ENCODE results near the gene EPB41. TPM values are rescaled to one million over a fixed set of nuclear protein-coding genes. Genes with fewer than 3 reads are reported as not detected.

EPB41 gene
- polyA plus RNA-seq, 2 donors = 10.2 to 12.0 TPM

- H3K27ac ChIP-seq (ENCODE audit: low read depth in 2 of 2, low read length in 1 of 2) = no peak overlapping the region
- H3K4me1 ChIP-seq (ENCODE audit: control insufficient read depth in 2 of 2, insufficient read depth in 2 of 2, low read length in 1 of 2) = no peaks in the 10 kb centered on the region
- no peaks in the 10 kb centered on the region for H3K36me3 ChIP-seq (ENCODE audit: control insufficient read depth in 2 of 2, insufficient read depth in 2 of 2, low read length in 1 of 2)
- no peak overlapping the region for H3K4me3 ChIP-seq (ENCODE audit: low read depth in 1 of 2, low read length in 2 of 2)
- no peaks in the 10 kb centered on the region for H3K27me3 ChIP-seq (ENCODE audit: control insufficient read depth in 1 of 2, insufficient read depth in 2 of 2, low read length in 2 of 2)
- H3K9me3 ChIP-seq (ENCODE audit: control insufficient read depth in 2 of 2, insufficient read depth in 1 of 2, low read depth in 1 of 2, low read length in 1 of 2) = no peaks in the 10 kb centered on the region
- WGBS, 2 donors = 54 to 78% methylated on average over 3 of the region's 3 CpGs
Measured at GRCh38 chr1:28921286-28921869, 7.0 kb downstream of the EPB41 start.

GRCh38 chr1:28925350-28925891 is 11.1 kb downstream of the EPB41 start:
- no peaks in the 10 kb centered on the region for H3K27me3 ChIP-seq (ENCODE audit: control insufficient read depth in 1 of 2, insufficient read depth in 2 of 2, low read length in 2 of 2)
- H3K4me3 ChIP-seq (ENCODE audit: low read depth in 1 of 2, low read length in 2 of 2) = no peak overlapping the region
- no peaks in the 10 kb centered on the region for H3K9me3 ChIP-seq (ENCODE audit: control insufficient read depth in 2 of 2, insufficient read depth in 1 of 2, low read depth in 1 of 2, low read length in 1 of 2)
- H3K4me1 ChIP-seq (ENCODE audit: control insufficient read depth in 2 of 2, insufficient read depth in 2 of 2, low read length in 1 of 2) = no peaks in the 10 kb centered on the region
- WGBS, 2 donors = 98% methylated on average over 4 of the region's 4 CpGs
- no peak overlapping the region for H3K27ac ChIP-seq (ENCODE audit: low read depth in 2 of 2, low read length in 1 of 2)
- no peaks in the 10 kb centered on the region for H3K36me3 ChIP-seq (ENCODE audit: control insufficient read depth in 2 of 2, insufficient read depth in 2 of 2, low read length in 1 of 2)

DNA sequence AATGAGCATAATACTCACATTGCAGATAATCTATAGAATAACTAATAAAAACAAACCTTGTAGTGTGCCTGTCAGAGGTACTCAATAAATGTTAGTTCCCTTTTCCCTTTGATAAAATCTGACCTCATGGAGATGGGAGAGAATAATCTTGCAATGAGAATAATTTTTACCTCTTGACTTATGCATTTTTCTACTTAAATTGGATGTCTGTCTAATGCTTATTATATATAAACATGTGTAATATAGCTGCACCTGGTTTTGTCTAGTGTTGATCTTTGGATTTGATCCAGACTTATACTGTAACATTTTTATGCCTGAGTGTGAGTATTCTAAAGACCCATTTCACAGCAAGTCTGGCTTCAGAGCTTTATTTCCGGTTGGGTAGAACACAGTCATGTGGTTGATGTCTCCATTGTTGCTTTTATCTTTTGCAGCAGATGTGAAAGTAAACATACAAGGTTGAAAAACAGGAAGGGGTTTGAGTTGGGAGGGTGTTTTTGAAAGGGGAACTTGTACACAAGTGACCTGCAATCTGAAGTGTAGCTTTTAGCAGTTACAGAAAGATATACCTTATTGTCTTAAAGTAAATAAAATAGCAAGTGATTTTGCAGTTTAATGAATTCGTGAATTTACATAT is 12.4 kb downstream of the EPB41 start:
- Histone ChIP-seq H3K9me3 (ENCODE audit: control insufficient read depth in 2 of 2, insufficient read depth in 1 of 2, low read depth in 1 of 2, low read length in 1 of 2) (no peaks in the 10 kb centered on the region), H3K27ac (ENCODE audit: low read depth in 2 of 2, low read length in 1 of 2) (no peak overlapping the region), H3K36me3 (ENCODE audit: control insufficient read depth in 2 of 2, insufficient read depth in 2 of 2, low read length in 1 of 2) (no peaks in the 10 kb centered on the region), H3K27me3 (ENCODE audit: control insufficient read depth in 1 of 2, insufficient read depth in 2 of 2, low read length in 2 of 2) (no peaks in the 10 kb centered on the region), H3K4me3 (ENCODE audit: low read depth in 1 of 2, low read length in 2 of 2) (no peak overlapping the region), H3K4me1 (ENCODE audit: control insufficient read depth in 2 of 2, insufficient read depth in 2 of 2, low read length in 1 of 2) (no peaks in the 10 kb centered on the region)
- WGBS, 2 donors = 33 to 47% methylated on average over 2 of the region's 2 CpGs

DNA sequence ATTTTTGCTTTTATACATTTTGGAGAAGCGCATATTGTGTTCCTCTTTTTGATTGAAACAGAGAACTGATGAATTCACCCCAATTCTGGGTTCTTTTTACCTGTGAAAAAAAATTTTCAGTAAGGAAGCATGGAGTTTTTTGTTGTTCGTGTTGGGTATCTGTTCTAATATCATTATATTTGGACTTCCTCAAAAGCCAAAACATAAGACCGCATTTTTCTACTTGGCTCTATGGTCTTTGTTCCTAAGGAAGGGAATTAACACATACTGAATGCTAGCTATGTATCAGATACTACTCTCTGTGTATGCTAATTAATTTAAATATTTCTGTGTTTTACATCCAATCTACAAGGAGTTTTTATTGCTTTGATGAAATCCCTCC is 12.9 kb downstream of the EPB41 start:
- no peaks in the 10 kb centered on the region for H3K4me1 ChIP-seq (ENCODE audit: control insufficient read depth in 2 of 2, insufficient read depth in 2 of 2, low read length in 1 of 2)
- no peak overlapping the region for H3K4me3 ChIP-seq (ENCODE audit: low read depth in 1 of 2, low read length in 2 of 2)
- 70 to 71% methylated on average over 3 of the region's 3 CpGs for WGBS, 2 donors
- H3K9me3 ChIP-seq (ENCODE audit: control insufficient read depth in 2 of 2, insufficient read depth in 1 of 2, low read depth in 1 of 2, low read length in 1 of 2) = no peaks in the 10 kb centered on the region
- no peaks in the 10 kb centered on the region for H3K36me3 ChIP-seq (ENCODE audit: control insufficient read depth in 2 of 2, insufficient read depth in 2 of 2, low read length in 1 of 2)
- no peaks in the 10 kb centered on the region for H3K27me3 ChIP-seq (ENCODE audit: control insufficient read depth in 1 of 2, insufficient read depth in 2 of 2, low read length in 2 of 2)
- H3K27ac ChIP-seq (ENCODE audit: low read depth in 2 of 2, low read length in 1 of 2) = no peak overlapping the region

GRCh38 chr1:28927648-28928313 is 13.4 kb downstream of the EPB41 start:
- 32 to 47% methylated on average over 1 of the region's 1 CpG for WGBS, 2 donors
- no peak overlapping the region for H3K4me3 ChIP-seq (ENCODE audit: low read depth in 1 of 2, low read length in 2 of 2)
- H3K4me1 ChIP-seq (ENCODE audit: control insufficient read depth in 2 of 2, insufficient read depth in 2 of 2, low read length in 1 of 2) = no peaks in the 10 kb centered on the region
- no peak overlapping the region for H3K27ac ChIP-seq (ENCODE audit: low read depth in 2 of 2, low read length in 1 of 2)
- no peaks in the 10 kb centered on the region for H3K9me3 ChIP-seq (ENCODE audit: control insufficient read depth in 2 of 2, insufficient read depth in 1 of 2, low read depth in 1 of 2, low read length in 1 of 2)
- no peaks in the 10 kb centered on the region for H3K36me3 ChIP-seq (ENCODE audit: control insufficient read depth in 2 of 2, insufficient read depth in 2 of 2, low read length in 1 of 2)
- no peaks in the 10 kb centered on the region for H3K27me3 ChIP-seq (ENCODE audit: control insufficient read depth in 1 of 2, insufficient read depth in 2 of 2, low read length in 2 of 2)

DNA sequence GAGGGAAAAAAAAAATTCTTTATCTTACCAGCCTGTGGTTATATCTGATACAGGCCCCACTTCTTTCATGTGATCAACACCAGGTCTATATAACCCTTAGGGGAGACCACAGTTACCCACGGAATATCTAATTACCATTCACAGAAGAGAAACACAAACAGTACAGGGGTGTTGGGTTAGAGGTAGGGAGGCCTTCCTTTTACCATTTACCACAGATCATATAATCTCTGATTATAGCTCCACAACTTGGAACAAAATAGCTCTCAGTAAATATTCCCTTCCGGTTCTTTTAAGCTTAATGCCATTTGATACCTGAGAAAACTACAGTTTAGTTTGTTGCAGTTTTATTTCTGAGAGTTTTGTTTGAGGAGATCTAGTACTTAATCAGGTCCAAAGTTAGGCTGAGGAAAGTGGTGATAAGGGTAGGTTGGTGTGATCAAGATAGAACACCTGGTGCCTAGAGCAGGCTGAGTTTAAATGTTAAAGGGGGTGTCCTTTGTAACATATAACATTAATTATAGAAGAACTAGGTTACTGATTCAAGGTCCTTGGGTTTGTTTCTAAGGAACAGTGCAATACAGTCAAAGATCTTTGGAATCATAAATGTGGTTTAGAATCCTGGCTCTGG is 14.1 kb downstream of the EPB41 start:
- WGBS, 2 donors = 41 to 61% methylated on average over 2 of the region's 2 CpGs
- Histone ChIP-seq H3K36me3 (ENCODE audit: control insufficient read depth in 2 of 2, insufficient read depth in 2 of 2, low read length in 1 of 2) (no peaks in the 10 kb centered on the region), H3K27ac (ENCODE audit: low read depth in 2 of 2, low read length in 1 of 2) (no peak overlapping the region), H3K4me1 (ENCODE audit: control insufficient read depth in 2 of 2, insufficient read depth in 2 of 2, low read length in 1 of 2) (no peaks in the 10 kb centered on the region), H3K9me3 (ENCODE audit: control insufficient read depth in 2 of 2, insufficient read depth in 1 of 2, low read depth in 1 of 2, low read length in 1 of 2) (no peaks in the 10 kb centered on the region), H3K4me3 (ENCODE audit: low read depth in 1 of 2, low read length in 2 of 2) (no peak overlapping the region), H3K27me3 (ENCODE audit: control insufficient read depth in 1 of 2, insufficient read depth in 2 of 2, low read length in 2 of 2) (no peaks in the 10 kb centered on the region)

GRCh38 chr1:28933277-28933676 is 18.9 kb downstream of the EPB41 start:
- Histone ChIP-seq H3K27me3 (ENCODE audit: control insufficient read depth in 1 of 2, insufficient read depth in 2 of 2, low read length in 2 of 2) (no peaks in the 10 kb centered on the region), H3K9me3 (ENCODE audit: control insufficient read depth in 2 of 2, insufficient read depth in 1 of 2, low read depth in 1 of 2, low read length in 1 of 2) (no peaks in the 10 kb centered on the region), H3K36me3 (ENCODE audit: control insufficient read depth in 2 of 2, insufficient read depth in 2 of 2, low read length in 1 of 2) (no peaks in the 10 kb centered on the region), H3K4me3 (ENCODE audit: low read depth in 1 of 2, low read length in 2 of 2) (no peak overlapping the region), H3K4me1 (ENCODE audit: control insufficient read depth in 2 of 2, insufficient read depth in 2 of 2, low read length in 1 of 2) (no peaks in the 10 kb centered on the region), H3K27ac (ENCODE audit: low read depth in 2 of 2, low read length in 1 of 2) (no peak overlapping the region)
- 89 to 91% methylated on average over 2 of the region's 2 CpGs for WGBS, 2 donors

GRCh38 chr1:28933918-28934317 is 19.5 kb downstream of the EPB41 start:
- H3K4me3 ChIP-seq (ENCODE audit: low read depth in 1 of 2, low read length in 2 of 2) = no peak overlapping the region
- H3K9me3 ChIP-seq (ENCODE audit: control insufficient read depth in 2 of 2, insufficient read depth in 1 of 2, low read depth in 1 of 2, low read length in 1 of 2) = no peaks in the 10 kb centered on the region
- no peak overlapping the region for H3K27ac ChIP-seq (ENCODE audit: low read depth in 2 of 2, low read length in 1 of 2)
- no peaks in the 10 kb centered on the region for H3K4me1 ChIP-seq (ENCODE audit: control insufficient read depth in 2 of 2, insufficient read depth in 2 of 2, low read length in 1 of 2)
- no peaks in the 10 kb centered on the region for H3K27me3 ChIP-seq (ENCODE audit: control insufficient read depth in 1 of 2, insufficient read depth in 2 of 2, low read length in 2 of 2)
- no peaks in the 10 kb centered on the region for H3K36me3 ChIP-seq (ENCODE audit: control insufficient read depth in 2 of 2, insufficient read depth in 2 of 2, low read length in 1 of 2)

DNA sequence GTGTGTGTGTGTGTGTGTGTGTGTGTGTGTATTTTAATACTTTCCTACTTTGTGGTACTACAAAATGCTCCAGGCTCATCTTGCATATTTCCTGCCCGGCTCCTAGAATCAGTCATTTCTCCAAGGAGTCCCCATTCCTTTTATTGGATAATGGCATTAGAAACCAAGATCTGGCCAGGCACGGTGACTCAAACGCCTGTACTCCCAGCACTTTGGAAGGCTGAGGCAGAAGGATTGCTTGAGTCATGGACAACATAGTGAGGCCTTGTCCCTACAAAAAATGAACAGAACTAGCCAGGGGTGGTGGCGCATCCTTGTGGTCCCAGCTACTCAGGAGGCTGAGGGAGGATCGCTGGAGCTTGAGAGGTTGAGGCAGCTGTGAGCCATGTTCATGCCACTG is 20.3 kb downstream of the EPB41 start:
- H3K4me1 ChIP-seq (ENCODE audit: control insufficient read depth in 2 of 2, insufficient read depth in 2 of 2, low read length in 1 of 2) = no peaks in the 10 kb centered on the region
- 95 to 98% methylated on average over 5 of the region's 5 CpGs for WGBS, 2 donors

More for the DNA sequence above, 20.3 kb downstream of the EPB41 start:
- no peaks in the 10 kb centered on the region for H3K36me3 ChIP-seq (ENCODE audit: control insufficient read depth in 2 of 2, insufficient read depth in 2 of 2, low read length in 1 of 2)
- H3K9me3 ChIP-seq (ENCODE audit: control insufficient read depth in 2 of 2, insufficient read depth in 1 of 2, low read depth in 1 of 2, low read length in 1 of 2) = no peaks in the 10 kb centered on the region
- no peak overlapping the region for H3K4me3 ChIP-seq (ENCODE audit: low read depth in 1 of 2, low read length in 2 of 2)
- H3K27me3 ChIP-seq (ENCODE audit: control insufficient read depth in 1 of 2, insufficient read depth in 2 of 2, low read length in 2 of 2) = no peaks in the 10 kb centered on the region
- H3K27ac ChIP-seq (ENCODE audit: low read depth in 2 of 2, low read length in 1 of 2) = no peak overlapping the region

Data from esophagus (tissue), 2 donors.